Peyer's patch (tissue), 4 donors: ENCODE data around the gene CSNK2A1.

Source experiments
- CTCF ChIP-seq, 6 experiments: fragments of 450-650 bp in 4 of 6; fragments of 200-600 bp in 2 of 6; sonication (generic) in 1 of 6; IDR thresholded peaks; one replicate each; pipeline ENCODE4 v1.5.1; 2017 to 2019; ENCODE audit warnings: antibody characterized with exemption in 6 of 6, mild to moderate bottlenecking in 3 of 6, moderate library complexity in 1 of 6
- POLR2A ChIP-seq, 2 donors: fragments of 450-650 bp; IDR thresholded peaks; one replicate each; pipeline ENCODE4 v1.5.1; 2017; ENCODE audit warnings: antibody characterized with exemption in 2 of 2, mild to moderate bottlenecking in 2 of 2, moderate library complexity in 2 of 2

GRCh38 chr20:517221-517620, 26.4 kb downstream of the CSNK2A1 start:
- TF ChIP-seq POLR2A (IDR thresholded peaks at IDR 0.05) (no peak), CTCF (IDR thresholded peaks at IDR 0.05) (no peak)
